Cardiac fibroblast (primary cell): Measurements from ENCODE around the gene GPR142.

Experiments
- DNase-seq, 2 donors: peaks; one replicate each; pipeline versions ENCODE4 v3.0.0 to v3.0.0-alpha.2; 2010; ENCODE audit warnings: low read depth in 2 of 2
- H3K4me3 ChIP-seq, 2 donors: replicated peaks in 1 of 2; 1 replicate in 1 of 2; 2 replicates in 1 of 2; pipeline ENCODE4 v1.5.1; 2011; ENCODE audit warnings: low read depth in 2 of 2, low read length in 2 of 2, mild to moderate bottlenecking in 2 of 2, moderate library complexity in 1 of 2
- TF ChIP-seq, protein P1 (sequence below): IDR thresholded peaks from one replicate; pipeline ENCODE4 v1.5.1; 2011; ENCODE audit warnings: low read depth, mild to moderate bottlenecking, low read length, inconsistent platforms

GPR142 gene

GRCh38 chr17:74343121-74343520 lies 24.2 kb upstream of the GPR142 start:
- H3K4me3 ChIP-seq = no peak overlapping the region
- DNase-seq = no peak
- TF ChIP-seq, protein P1, sequence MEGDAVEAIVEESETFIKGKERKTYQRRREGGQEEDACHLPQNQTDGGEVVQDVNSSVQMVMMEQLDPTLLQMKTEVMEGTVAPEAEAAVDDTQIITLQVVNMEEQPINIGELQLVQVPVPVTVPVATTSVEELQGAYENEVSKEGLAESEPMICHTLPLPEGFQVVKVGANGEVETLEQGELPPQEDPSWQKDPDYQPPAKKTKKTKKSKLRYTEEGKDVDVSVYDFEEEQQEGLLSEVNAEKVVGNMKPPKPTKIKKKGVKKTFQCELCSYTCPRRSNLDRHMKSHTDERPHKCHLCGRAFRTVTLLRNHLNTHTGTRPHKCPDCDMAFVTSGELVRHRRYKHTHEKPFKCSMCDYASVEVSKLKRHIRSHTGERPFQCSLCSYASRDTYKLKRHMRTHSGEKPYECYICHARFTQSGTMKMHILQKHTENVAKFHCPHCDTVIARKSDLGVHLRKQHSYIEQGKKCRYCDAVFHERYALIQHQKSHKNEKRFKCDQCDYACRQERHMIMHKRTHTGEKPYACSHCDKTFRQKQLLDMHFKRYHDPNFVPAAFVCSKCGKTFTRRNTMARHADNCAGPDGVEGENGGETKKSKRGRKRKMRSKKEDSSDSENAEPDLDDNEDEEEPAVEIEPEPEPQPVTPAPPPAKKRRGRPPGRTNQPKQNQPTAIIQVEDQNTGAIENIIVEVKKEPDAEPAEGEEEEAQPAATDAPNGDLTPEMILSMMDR = no peak

GRCh38 chr17:74343526-74344284 lies 23.6 kb upstream of the GPR142 start:
- no peak for DNase-seq
- H3K4me3 ChIP-seq = no peak overlapping the region
- TF ChIP-seq, protein P1 = no peak

DNA sequence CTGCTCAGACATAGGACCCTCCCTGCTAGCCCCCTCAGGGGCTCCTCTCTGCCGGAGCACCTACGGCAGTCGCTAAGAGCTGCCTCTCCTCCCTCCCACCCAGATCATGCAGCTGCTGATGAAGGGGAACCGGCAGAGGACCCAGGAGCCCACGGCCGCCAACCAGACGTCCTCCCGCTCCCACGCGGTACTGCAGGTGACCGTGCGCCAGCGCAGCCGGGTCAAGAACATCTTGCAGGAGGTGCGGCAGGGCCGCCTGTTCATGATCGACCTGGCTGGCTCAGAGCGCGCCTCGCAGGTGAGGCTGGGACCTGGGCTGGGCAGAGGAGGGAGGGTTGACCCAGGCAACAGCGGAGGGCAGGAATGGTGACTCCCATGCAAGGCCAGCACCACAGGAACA lies 22.6 kb upstream of the GPR142 start:
- TF ChIP-seq, protein P1 = no peak
- DNase-seq = no peak
- H3K4me3 ChIP-seq = no peak overlapping the region

GRCh38 chr17:74345433-74346241 lies 21.7 kb upstream of the GPR142 start:
- no peak overlapping the region for H3K4me3 ChIP-seq
- TF ChIP-seq, protein P1 = no peak
- peak; percentile 10 to 68 for DNase-seq

DNA sequence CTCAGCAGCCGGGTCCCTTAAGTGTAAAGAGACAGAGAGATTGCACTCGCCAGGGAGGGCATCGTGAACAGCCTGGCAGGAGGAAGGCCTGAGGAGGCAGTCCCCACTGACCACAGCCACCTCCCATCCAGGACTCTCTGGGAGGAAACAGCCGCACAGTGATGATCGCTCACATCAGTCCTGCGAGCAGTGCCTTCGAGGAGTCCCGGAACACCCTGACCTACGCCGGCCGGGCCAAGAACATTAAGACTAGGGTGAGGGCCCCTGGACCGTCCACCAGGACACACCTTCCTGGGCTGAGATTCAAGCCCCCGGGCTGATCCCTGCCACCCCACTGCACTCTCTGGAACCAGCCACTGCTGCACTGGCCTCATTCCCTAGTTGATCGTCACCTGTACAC lies 19.7 kb upstream of the GPR142 start:
- TF ChIP-seq, protein P1 = no peak
- DNase-seq = no peak
- no peak overlapping the region for H3K4me3 ChIP-seq

- no peak for DNase-seq
- H3K4me3 ChIP-seq = no peak overlapping the region
- TF ChIP-seq, protein P1 = no peak
Measured at GRCh38 chr17:74349120-74349519, 18.2 kb upstream of the GPR142 start.
